Bone marrow (tissue), 2 donors: Measurements from ENCODE around the gene ACTL8.

Experiments used
- DNase-seq, 2 donors: peaks; one replicate each; lab custom pipeline; 2025; lab: John Stamatoyannopoulos, UW

The ACTL8 gene

DNA sequence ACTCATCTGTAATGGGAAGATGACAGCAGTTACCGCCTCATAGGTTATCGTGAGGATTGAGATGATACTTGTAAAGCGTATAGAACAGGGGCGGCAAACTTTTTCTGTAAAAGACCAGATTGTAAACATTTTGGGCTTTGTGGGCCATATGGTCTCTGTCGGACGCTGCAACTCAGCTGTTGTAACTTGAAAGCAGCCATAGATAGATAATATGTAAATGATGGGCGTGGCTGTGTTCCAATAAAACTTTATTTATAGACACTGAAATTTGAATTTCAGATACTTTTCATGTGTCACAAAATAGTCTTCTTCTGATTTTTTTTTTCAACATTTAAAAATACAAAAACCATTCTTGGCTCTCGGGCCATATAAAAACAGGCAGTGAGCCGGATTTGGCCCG is 15.8 kb downstream of the ACTL8 start:
- DNase-seq: no peak

- DNase-seq: no peak
These were observed 17.6 kb downstream of the ACTL8 start for GRCh38 chr1:17772615-17773212.

DNA sequence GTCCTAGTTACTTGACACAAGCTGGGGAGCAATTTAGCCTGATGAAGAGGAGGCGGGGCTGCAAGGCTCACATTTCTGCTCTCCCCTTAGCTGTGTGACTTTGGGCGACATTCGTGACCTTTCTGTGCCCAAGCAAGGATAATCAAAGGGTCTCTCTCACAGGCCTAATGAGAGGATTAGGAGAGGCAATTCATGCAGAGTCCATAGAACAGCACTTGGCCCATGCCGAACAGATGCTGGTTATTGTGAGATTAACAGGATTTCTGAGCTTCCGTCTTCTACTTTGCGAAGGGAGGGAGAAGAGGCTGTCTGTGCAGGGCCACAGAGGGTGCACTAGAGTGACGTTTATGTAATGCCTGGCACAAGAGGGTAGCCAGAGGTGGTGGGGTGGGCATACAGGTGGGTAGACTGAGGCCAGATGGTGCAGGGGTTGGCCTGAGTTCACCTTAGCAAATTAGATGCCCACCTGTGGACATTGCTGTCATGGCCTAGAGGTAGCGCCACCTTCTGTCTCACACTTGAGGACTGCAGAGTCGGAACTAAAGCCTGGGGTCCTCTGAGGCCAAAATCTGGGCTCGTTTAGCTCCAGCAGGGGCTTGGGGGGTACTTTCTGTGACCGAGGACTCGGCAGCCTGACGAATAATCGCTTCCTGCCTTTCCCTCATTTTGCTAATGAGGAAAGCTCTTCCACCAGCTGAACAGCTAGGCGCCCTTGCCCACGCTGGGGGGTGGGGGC is 18.6 kb downstream of the ACTL8 start:
- no peak for DNase-seq

DNA sequence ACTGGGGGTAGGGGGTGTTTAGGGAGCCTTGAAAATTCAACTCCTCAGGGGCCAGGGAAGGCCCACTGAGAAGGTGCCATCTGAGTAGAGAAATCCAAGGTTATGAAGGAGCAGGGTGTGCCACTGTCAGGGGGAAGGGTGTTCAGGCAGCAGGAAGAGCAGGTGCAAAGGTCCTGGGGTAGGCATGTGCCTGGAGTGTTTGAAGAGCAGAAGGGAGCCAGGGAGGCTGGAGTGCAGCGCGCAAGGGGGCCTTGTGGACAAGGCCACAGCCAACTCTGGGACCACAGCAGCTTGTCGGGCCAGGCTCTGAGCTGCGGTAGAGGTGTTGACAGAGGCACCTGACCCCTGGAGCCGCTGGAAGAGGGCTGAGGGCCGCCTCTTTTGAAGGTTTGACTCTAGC is 19.3 kb downstream of the ACTL8 start:
- no peak for DNase-seq

GRCh38 chr1:17775796-17776195 is 20.7 kb downstream of the ACTL8 start:
- no peak for DNase-seq

DNA sequence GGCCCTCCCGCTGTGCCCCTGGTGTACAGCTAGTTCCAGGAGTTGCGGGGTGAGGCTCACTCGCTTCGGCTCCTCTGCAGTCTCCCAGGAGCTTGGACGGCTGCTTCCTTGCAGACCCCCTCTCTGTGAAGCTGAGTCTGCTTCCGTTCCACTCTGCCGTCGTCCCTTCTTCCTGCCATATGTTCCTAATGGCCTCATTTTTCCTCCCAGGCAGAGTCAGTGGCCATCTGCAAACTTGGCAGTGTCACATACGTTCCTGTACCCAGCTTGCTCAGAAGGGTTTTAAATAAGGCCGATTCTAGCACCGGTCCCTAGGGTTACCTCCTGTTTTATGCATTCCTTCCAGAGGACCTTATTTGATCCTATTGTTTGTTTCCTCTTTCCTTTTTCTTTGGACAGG is 21.3 kb downstream of the ACTL8 start:
- DNase-seq: no peak

DNA sequence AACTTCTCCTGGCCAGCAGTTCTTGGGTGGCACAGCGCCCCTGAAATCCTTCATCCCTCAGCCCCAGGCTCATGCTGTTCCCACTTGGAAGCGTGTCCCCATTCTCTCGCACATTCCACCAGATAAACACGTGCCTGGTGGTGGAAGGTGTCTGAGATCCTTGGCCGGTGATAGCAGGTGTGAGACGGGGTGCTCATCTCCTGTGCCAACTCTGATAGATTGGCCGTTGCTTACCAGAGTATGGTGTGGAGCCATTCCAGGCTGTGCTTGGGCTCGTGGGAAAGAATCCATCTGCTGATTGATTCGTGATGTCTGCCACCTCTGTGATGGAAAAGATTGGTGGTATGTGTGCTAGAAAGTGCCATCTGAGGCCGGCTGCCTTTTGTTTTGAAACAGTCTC is 22.2 kb downstream of the ACTL8 start:
- DNase-seq: no peak

DNA sequence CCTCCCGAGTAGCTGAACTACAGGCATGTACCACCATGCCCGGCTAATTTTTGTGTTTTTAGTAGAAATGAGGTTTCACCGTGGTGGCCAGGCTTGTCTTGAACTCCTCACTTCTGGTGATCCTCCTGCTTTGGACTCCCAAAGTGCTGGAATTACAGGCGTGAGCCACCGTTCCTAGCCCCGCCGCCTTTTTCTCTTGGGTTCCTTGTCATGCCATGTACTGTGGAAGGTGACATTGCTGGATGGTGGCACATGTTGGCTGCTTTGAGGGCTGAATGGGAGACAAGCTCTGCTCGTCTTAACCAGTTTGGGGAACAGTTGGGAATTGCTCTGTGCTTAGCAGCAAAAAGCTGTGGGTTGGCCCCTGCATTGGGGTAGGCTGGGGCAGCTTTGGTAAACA is 22.7 kb downstream of the ACTL8 start:
- DNase-seq: no peak

DNA sequence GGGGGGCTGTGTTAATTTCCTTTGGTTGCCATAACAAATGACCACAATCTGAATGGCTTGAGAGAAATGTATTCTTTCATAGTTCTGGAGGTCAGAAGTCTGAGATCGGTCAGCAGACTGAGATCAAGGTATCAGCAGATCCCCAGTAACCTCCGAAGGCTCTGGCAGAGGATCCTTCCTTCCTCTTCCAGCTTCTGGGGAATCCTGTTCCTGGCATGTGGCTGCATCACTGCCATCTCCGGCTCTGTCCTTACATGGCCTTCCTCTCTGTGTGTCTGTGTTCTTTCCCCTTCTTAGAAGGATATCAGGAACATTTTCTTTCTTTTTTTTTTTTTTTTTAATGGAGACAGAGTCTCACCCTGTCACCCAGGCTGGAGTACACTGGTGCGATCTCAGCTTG is 25.8 kb downstream of the ACTL8 start:
- DNase-seq: no peak

GRCh38 chr1:17789926-17790325 is 34.8 kb downstream of the ACTL8 start:
- no peak for DNase-seq

DNA sequence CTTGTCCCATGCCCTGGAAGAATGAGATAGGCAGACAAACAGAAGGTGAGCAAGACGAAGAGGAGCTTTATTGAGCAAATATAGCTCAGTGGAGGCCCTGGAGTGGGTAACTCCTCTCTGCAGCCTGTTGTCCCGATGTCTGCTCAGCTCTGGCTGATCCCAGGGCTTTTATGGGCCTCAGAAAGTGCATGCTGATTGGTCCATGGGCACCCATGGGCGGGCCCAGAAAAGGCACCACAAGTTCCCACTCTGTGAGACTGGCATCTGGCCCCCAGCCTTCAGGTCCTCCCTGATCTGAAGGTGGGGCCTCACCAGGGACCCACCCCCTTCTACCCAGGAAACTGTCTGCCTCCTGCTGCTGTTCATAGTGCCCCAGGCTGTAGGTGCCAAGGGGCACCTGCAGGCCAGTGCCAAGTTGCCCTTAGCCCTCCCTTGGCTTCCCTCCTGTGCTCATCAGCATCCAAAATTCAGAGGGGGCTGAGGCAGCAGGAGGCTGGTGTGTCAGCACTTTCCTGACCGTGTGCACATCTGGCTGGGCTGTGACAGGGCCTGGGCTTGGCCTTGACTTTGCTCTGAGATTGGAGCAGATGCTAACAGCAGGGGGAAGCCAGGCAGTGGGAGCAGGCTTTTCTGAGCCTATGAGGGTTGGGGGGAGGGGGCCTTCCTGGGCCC is 35.4 kb downstream of the ACTL8 start:
- no peak for DNase-seq

DNA sequence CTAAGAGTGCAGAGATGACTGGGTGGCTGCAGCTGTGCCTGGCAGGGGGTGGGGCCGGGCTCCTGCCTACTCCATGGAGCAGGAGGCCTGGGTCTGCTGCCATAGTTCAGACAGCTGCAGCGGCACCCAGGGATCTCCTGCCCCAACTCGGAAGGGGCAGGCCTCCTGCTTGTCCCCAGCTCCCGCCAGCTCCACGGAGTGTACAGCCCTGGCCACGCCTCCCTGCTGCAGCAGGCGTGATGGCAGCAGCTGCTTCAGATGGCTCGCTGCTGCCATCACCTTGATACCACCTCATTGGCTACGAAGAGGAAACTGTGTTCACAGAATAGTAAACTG is 35.9 kb downstream of the ACTL8 start:
- DNase-seq: no peak

DNA sequence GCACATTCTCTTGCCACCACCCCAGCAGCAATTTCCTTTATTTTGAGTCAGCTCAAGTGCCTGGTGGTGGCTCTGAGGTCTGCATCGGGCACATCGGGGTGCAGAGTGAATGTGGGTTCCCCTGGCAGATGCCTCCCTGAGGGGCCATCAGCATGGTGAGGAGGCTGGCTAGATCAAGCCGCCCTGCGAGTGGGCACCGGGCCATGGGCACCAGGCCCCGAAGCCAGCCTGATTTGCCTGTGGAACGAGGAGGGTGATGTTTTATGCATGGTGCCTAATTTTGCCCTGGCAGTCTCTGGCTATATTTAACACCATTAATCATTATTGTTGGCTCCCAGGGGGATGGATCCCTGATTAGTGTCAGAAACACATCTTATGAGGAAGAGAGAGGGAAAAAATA is 36.3 kb downstream of the ACTL8 start:
- no peak for DNase-seq

GRCh38 chr1:17792421-17792820 is 37.3 kb downstream of the ACTL8 start:
- no peak for DNase-seq

DNA sequence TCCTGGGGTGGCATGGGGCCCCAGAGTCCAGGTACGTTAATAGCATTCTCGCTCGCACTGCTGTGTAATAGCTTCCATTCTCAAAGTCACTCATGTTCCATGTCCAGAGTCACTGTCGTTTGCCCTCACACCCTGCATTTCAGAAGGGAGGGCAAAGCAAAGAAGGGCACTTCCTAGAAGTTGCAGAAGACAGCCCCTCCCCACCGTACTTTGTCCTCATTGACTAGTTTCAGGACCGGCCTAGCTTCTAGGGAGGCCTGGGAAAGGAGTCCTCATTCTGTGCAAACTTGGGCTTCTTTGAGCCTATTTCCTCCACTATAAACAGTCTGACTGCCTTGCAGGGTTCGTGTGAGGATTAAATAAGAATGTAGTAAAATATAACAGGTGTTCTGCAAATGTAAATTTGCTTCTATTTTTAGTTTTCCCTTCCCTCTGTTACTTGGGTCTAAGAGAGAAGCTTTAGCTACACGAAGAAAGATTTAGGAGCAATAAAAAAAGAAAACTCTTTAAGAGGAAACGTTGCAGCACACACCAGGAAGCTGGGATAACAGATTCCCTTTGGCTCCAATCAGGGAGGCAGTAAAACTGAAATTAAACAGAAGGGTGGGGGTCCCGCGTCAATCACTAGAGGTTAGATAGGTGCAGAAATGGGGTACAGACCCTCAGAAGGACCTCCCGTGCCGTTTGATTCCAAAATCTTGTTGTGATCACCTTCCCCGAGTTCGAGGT is 40.1 kb downstream of the ACTL8 start:
- DNase-seq: no peak

- DNase-seq: no peak
These were observed 40.9 kb downstream of the ACTL8 start for GRCh38 chr1:17795836-17796645.

- no peak for DNase-seq
These were observed 42.3 kb downstream of the ACTL8 start for GRCh38 chr1:17797478-17797877.

DNA sequence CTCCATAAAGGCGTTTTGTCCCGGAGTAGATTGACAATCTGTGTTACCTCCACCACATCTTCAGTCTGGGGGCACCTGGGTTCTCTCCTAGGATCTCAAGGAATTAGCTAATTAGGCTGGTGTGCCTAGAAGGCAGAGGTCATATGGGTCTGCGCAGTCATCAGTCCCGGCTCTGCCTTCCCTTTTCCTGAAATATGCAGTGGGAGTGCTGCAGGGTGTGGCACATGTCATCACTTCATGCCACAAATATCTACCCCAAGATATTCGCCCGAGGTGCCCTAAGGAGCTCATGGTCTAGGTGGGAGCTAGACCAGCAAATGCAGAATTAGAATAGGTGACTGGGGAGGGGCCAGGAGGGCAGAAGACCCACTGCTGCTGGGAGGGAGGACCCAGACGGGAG is 42.9 kb downstream of the ACTL8 start:
- DNase-seq: no peak

- DNase-seq: no peak
These were observed 43.8 kb downstream of the ACTL8 start for GRCh38 chr1:17798799-17799382.

GRCh38 chr1:17799642-17800041 is 44.5 kb downstream of the ACTL8 start:
- DNase-seq: no peak

DNA sequence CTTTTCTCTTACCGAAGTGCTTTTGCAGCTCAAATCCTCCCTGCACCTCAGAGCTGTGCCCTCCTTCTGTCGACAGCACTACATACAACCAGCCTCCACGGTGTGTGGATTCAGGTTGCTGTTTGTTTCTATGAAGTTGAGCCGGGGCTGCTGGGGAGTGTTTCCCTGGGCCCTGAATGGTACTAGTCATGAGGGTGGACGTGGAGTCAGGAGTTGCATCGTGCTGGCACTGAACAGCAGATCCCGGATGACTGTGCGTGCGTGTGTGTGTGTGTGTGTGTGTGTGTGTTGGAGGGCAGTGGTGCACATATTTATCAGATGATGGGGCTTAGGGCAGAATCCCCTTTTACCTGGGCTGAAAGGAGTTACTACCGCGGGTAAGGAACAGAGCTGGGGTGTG is 47.0 kb downstream of the ACTL8 start:
- no peak for DNase-seq

- no peak for DNase-seq
These were observed 47.8 kb downstream of the ACTL8 start for GRCh38 chr1:17802945-17803344.
